Measurements from ENCODE around the gene FBXO31.
"Not testable (repeated sequence)": the region's sequence is repeated elsewhere in the genome, so short reads cannot be mapped to it uniquely, and the experiment has no call there.

FBXO31 gene

DNA sequence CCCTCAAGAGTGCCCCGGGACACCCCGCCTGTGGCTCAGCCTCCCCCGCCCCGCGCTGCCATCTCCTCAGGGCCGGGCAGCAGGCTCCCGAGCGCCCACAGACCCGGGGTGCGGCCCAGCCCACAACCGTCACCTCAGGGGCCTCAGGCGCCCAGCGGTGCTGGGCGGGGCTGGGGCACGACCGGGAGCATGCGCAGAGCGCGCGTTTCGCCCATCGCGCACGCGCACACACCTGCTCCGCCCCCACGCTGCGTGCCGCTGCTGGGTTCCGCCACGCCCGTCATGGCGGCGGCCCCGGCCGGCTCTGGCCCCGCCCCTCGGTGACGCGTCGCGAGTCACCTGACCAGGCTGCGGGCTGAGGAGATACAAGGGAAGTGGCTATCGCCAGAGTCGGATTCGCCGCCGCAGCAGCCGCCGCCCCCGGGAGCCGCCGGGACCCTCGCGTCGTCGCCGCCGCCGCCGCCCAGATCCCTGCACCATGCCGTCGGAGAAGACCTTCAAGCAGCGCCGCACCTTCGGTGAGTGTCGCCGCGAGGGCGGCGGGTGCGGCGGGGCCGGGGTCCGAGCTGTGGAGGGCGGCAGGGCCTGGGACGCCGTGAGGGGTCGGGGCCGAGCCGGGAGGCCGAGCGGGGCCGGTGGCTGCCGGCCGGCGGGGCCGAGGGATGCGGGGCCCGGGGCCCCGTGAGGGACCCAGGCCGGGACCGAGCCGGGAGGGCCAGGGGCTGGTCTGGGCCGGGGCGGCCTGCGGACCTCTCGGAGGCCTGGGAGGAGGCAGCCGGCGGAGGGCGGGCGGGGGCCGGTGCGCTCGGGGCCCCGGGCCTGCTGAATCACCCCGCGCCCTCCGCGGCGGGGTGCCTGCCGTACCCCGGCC is 8.6 kb upstream of the FBXO31 start, which contains the start of gene MAP1LC3B:
MAP1LC3B (plus strand) TSS at position 387 of the 871 bp plus-strand sequence; CDS start at position 479, 92 bp downstream.
- Histone ChIP-seq H3K4me3 (ENCODE audit: low read depth in 1 of 2, low read length in 1 of 2) (peak within 1 kb of the TSS; percentile 78 to 84), H3K27me3 (no peaks in the 10 kb centered on the region), H3K9me3 (no peaks in the 10 kb centered on the region), H3K27ac (peak within 1 kb of the TSS; percentile 93), H3K4me1 (ENCODE audit: control insufficient read depth in 1 of 2, insufficient read depth in 1 of 2, low read depth in 1 of 2, low read length in 1 of 2) (peaks cover 55 to 57% of the 10 kb centered on the region in 2 experiments), H3K36me3 (peaks cover 15% of the 10 kb centered on the region)
- TF ChIP-seq CTCF (IDR thresholded peaks at IDR 0.05), result peak; percentile 27

DNA sequence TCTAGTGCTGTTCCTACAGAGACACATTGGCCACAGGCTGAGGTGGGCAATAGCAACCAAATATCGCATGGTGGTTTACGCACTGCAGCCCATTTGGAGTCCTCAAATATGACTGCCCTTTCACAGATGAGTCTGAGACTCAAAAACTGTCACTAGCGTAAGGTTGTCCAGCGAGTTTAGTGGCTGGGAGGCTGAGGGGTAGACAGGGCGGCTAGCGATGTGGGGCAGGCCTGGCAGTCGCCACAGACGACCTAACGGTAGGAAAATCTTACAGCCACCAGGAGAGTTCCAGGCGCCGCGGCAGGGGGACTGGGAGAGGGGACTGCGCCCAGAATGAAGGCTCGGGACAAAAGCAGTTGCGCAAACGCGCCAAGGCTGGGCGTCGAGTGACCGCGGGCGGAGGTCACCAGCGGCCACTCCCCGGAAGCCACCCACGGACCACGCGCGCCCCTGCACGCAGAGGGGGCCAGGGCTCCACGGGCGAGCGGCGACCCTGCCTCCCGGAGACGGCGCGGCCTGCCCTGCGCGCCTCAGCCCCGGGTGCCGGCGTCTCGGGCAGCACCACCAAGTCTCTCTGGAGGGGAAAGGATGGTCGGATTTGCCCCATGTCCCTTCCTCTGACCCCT is 7.9 kb upstream of the FBXO31 start:
- Histone ChIP-seq H3K27me3 (no peaks in the 10 kb centered on the region), H3K4me3 (ENCODE audit: low read depth in 1 of 2, low read length in 1 of 2) (peak overlapping the region; percentile 78 to 84), H3K9me3 (no peaks in the 10 kb centered on the region), H3K27ac (peak overlapping the region; percentile 93), H3K36me3 (peaks cover 9% of the 10 kb centered on the region), H3K4me1 (ENCODE audit: control insufficient read depth in 1 of 2, insufficient read depth in 1 of 2, low read depth in 1 of 2, low read length in 1 of 2) (peaks cover 58 to 60% of the 10 kb centered on the region in 2 experiments)
- no peak for TF ChIP-seq CTCF (IDR thresholded peaks at IDR 0.05)

GRCh38 chr16:87390641-87391323 is 7.2 kb upstream of the FBXO31 start:
- Histone ChIP-seq H3K4me3 (ENCODE audit: low read depth in 1 of 2, low read length in 1 of 2) (peak overlapping the region; percentile 78 to 84), H3K4me1 (ENCODE audit: control insufficient read depth in 1 of 2, insufficient read depth in 1 of 2, low read depth in 1 of 2, low read length in 1 of 2) (peaks cover 58 to 60% of the 10 kb centered on the region in 2 experiments), H3K36me3 (peaks cover 3% of the 10 kb centered on the region), H3K27ac (peak overlapping the region; percentile 93), H3K27me3 (no peaks in the 10 kb centered on the region), H3K9me3 (no peaks in the 10 kb centered on the region)
- TF ChIP-seq CTCF (IDR thresholded peaks at IDR 0.05), result no peak

GRCh38 chr16:87389914-87390313 is 6.3 kb upstream of the FBXO31 start:
- H3K27me3 ChIP-seq; H3K4me3 ChIP-seq (ENCODE audit: low read depth in 1 of 2, low read length in 1 of 2); H3K9me3 ChIP-seq; H3K36me3 ChIP-seq: not testable (repeated sequence)
- H3K4me1 ChIP-seq (ENCODE audit: control insufficient read depth in 1 of 2, insufficient read depth in 1 of 2, low read depth in 1 of 2, low read length in 1 of 2), result peaks cover 53 to 59% of the 10 kb centered on the region in 2 experiments
- H3K27ac ChIP-seq, result peak overlapping the region; percentile 94

DNA sequence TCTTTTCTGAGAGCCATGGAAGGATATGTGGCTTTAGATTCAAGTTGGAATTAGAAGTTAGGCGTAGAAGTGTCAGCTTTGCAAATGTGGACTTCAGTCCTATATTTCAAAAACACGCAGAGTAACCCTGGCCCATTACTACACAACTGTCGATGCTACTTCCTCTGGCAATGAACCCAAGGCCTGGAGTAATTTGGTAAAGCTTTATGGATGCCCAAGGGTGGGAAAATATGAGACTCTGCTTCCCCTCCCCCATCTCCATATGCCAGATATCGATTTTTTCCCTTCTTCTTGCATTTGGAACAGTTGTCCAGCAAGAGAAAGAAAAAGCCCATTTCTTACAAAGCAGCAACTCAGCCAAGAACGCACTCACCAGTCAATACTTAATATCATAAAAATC is 5.7 kb upstream of the FBXO31 start:
- Histone ChIP-seq H3K4me3 (ENCODE audit: low read depth in 1 of 2, low read length in 1 of 2) (no peak overlapping the region), H3K27ac (peak overlapping the region; percentile 94), H3K27me3 (no peaks in the 10 kb centered on the region), H3K9me3 (no peaks in the 10 kb centered on the region), H3K36me3 (no peaks in the 10 kb centered on the region), H3K4me1 (ENCODE audit: control insufficient read depth in 1 of 2, insufficient read depth in 1 of 2, low read depth in 1 of 2, low read length in 1 of 2) (peaks cover 52 to 57% of the 10 kb centered on the region in 2 experiments)
- no peak for TF ChIP-seq CTCF (IDR thresholded peaks at IDR 0.05)
